Measurements from ENCODE around the gene NFE2L3. TPM values are rescaled to one million over a fixed set of nuclear protein-coding genes. Genes with fewer than 3 reads are reported as not detected.
A peak's percentile ranks its signal among the peaks of the same experiment; 100 is the strongest.

Gene NFE2L3
- total and polyA plus RNA-seq, 2 of the 8 experiments (the other 6 are each of a cell fraction or from before 2014, with no cell fraction given), result 64.9 to 76.5 TPM

DNA sequence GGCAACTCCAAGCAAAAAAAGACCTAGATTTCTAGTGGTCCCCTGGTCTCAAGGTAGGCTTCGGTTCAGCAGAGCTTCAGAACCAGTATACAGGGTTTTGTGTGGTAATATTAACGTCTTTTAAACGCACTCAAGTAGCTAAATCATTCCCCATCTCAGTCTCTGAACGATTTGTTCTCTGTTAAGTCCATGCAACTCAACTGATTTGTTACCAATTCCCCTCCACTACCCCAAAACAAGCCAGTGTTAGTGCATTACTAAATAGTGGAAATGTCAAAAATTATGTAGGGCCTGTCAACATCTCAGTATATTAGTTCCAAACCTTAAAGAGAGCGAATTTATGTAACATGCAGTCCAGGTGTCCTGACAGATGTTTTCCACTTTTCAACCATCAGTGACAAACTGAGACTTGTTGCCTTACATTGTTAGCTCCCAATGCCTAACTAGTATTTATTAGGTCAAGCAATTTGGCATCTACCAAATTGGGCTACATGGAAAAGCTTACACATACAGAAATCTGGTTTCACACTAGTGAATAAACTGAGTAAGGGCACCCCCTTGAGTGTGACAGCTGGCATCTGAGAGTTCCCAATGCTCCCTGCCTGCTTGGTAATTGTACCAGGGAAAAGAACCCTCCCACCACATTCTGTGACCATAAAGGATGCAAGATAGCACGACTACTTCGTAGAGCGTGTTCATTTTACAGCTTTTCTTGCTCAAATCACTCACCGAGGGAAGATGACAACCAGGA lies 36.4 kb downstream of the NFE2L3 start (continued):
- TF ChIP-seq TCF12 (IDR thresholded peaks at IDR 0.05; ENCODE audit: low read depth, low read length) (0 out of 2 replicates have a peak, but pooled peaks have one; percentile 22), BACH1 (IDR thresholded peaks at IDR 0.05; ENCODE audit: low read length) (no peak), MAFK (IDR thresholded peaks at IDR 0.05; ENCODE audit: low read depth, low read length) (no peak)
